ENCODE results near the gene PDE6A.

- no peak for TF ChIP-seq CTCF (IDR thresholded peaks at IDR 0.05; ENCODE audit: low read depth, low read length)
- no peak for TF ChIP-seq EZH2phosphoT487 (IDR thresholded peaks at IDR 0.05; ENCODE audit: low read depth)
Measured at GRCh38 chr5:149832636-149833035, 112.0 kb downstream of the PDE6A start.
